ENCODE results near the gene LRRC58. TPM values are rescaled to one million over a fixed set of nuclear protein-coding genes. Genes with fewer than 3 reads are reported as not detected.
"Not testable (repeated sequence)": the region's sequence is repeated elsewhere in the genome, so short reads cannot be mapped to it uniquely, and the experiment has no call there.

LRRC58 gene
- total RNA-seq, 4 donors from 2014 or later = 30.0 to 36.7 (median 35.2) TPM

DNA sequence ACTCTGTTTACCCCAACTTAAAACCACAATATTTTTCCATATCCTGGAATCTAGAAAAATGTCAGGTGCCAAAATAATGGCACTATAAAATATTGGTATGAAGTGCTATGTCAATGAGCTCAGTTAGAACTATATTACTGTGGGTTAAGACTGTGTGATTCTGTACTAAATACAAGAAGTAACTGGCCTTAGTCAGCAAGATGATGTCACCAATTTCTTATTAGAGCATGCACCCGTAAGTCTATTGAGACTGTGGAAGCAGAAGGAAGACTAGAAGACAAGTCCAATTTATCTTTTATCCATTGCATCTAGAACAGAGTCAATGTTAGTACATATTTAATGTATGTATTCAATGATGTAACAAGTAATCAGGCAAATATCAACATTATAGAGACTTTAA, 25.0 kb downstream of the LRRC58 start:
- Histone ChIP-seq H3K36me3 (peaks cover 3 to 37% (median 9%) of the 10 kb centered on the region in 4 donors), H3K4me1 (no peaks in the 10 kb centered on the region), H3K4me3 (no peak overlapping the region), H3K27me3 (no peaks in the 10 kb centered on the region), H3K9me3 (peaks cover 0 to 2% (median 0%) of the 10 kb centered on the region in 4 donors), H3K27ac (replicated peaks in 1 of 4) (no peak overlapping the region)
- WGBS = 38% methylated on average over 1 of the region's 1 CpG
- intact Hi-C loops (cut with DNase I) = no loop called here
- no peak for TF ChIP-seq POLR2A (IDR thresholded peaks at IDR 0.05; ENCODE audit: low read depth)
- TF ChIP-seq POLR2AphosphoS5 (IDR thresholded peaks at IDR 0.05) = no peak
- TF ChIP-seq, protein P1, sequence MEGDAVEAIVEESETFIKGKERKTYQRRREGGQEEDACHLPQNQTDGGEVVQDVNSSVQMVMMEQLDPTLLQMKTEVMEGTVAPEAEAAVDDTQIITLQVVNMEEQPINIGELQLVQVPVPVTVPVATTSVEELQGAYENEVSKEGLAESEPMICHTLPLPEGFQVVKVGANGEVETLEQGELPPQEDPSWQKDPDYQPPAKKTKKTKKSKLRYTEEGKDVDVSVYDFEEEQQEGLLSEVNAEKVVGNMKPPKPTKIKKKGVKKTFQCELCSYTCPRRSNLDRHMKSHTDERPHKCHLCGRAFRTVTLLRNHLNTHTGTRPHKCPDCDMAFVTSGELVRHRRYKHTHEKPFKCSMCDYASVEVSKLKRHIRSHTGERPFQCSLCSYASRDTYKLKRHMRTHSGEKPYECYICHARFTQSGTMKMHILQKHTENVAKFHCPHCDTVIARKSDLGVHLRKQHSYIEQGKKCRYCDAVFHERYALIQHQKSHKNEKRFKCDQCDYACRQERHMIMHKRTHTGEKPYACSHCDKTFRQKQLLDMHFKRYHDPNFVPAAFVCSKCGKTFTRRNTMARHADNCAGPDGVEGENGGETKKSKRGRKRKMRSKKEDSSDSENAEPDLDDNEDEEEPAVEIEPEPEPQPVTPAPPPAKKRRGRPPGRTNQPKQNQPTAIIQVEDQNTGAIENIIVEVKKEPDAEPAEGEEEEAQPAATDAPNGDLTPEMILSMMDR (IDR thresholded peaks at IDR 0.05) = no peak
- no peak for TF ChIP-seq EP300 (IDR thresholded peaks at IDR 0.05)
- DNase-seq (ENCODE audit: extremely low spot score) = no peak

DNA sequence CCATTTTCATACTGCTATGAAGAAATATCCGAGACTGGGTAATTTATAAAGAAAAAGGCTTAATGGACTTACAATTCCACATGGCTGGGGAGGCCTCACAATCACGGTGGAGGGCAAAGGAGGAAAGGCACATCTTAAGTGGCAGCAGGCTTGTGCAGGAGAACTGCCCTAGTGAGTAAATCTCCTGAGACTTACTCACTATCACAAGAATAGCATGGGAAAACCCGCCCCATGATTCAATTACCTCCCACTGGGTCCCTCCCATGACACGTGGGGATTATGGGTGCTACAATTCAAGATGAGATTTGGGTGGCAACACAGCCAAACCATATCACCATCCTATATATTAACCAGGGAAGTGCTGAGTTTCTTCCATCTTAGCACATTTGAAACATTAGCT, 25.4 kb downstream of the LRRC58 start:
- intact Hi-C loops (cut with DNase I); H3K27me3 ChIP-seq; H3K9me3 ChIP-seq; H3K4me1 ChIP-seq; DNase-seq (ENCODE audit: extremely low spot score); H3K27ac ChIP-seq (replicated peaks in 1 of 4); H3K4me3 ChIP-seq: not testable (repeated sequence)
- peaks cover 0 to 32% (median 7%) of the 10 kb centered on the region in 4 donors for H3K36me3 ChIP-seq
- 86% methylated on average over 4 of the region's 4 CpGs for WGBS

DNA sequence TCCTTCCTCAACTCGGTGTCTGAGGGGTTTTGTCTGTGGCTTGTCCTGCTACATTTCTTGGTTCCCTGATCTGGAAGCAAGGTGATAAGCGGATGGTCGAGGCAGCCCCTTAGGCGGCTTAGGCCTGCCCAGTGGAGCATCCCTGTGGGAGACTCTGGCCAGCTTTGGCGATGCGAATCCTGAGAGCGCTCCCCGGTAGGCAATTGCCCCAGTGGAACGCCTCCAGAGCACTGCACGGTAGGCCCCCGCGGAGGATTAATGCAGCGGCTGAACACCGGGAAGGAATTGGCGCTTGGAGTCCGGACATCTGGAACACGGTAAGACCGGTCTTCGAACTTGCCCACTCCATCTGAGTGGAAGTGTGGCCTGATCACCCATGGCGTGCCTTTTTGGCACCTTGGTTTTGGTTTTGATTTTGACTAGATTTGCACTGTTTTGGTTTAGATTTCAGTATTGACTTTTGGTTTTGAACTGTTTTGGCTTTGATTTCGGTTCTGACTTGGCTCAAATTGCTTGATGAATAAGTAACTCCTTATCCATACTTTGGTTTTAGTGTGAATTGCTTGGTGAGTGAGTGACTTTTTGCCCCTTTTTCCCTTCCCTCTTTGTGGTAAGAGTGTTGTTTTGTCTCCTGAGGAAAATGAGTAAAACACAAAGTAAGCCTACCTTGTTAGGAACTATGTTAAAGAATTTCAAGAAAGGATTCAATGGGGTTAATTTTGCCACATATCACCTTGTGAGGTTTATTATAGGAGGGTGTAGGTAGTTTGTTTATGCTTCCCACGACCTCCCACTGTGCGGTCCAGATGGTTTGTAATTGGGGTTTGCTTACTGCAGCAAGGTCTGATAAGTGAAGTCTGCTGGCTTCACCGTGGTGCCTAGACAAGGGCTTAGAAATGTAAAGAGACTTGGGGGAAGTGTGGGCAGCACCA, 37.0 kb downstream of the LRRC58 start:
- Histone ChIP-seq H3K27me3 (peaks cover 0 to 5% (median 0%) of the 10 kb centered on the region in 4 donors), H3K4me3 (no peak overlapping the region), H3K36me3 (no peaks in the 10 kb centered on the region), H3K27ac (replicated peaks in 1 of 4) (no peak overlapping the region), H3K4me1 (no peaks in the 10 kb centered on the region), H3K9me3 (peaks cover 0 to 6% (median 0%) of the 10 kb centered on the region in 4 donors)
- TF ChIP-seq POLR2A (IDR thresholded peaks at IDR 0.05; ENCODE audit: low read depth) (no peak), EP300 (IDR thresholded peaks at IDR 0.05) (no peak), POLR2AphosphoS5 (IDR thresholded peaks at IDR 0.05) (no peak)
- TF ChIP-seq, protein P1 (IDR thresholded peaks at IDR 0.05) = no peak
- 95% methylated on average over 24 of the region's 24 CpGs for WGBS
- intact Hi-C loops (cut with DNase I) = no loop called here
- DNase-seq (ENCODE audit: extremely low spot score) = no peak

DNA sequence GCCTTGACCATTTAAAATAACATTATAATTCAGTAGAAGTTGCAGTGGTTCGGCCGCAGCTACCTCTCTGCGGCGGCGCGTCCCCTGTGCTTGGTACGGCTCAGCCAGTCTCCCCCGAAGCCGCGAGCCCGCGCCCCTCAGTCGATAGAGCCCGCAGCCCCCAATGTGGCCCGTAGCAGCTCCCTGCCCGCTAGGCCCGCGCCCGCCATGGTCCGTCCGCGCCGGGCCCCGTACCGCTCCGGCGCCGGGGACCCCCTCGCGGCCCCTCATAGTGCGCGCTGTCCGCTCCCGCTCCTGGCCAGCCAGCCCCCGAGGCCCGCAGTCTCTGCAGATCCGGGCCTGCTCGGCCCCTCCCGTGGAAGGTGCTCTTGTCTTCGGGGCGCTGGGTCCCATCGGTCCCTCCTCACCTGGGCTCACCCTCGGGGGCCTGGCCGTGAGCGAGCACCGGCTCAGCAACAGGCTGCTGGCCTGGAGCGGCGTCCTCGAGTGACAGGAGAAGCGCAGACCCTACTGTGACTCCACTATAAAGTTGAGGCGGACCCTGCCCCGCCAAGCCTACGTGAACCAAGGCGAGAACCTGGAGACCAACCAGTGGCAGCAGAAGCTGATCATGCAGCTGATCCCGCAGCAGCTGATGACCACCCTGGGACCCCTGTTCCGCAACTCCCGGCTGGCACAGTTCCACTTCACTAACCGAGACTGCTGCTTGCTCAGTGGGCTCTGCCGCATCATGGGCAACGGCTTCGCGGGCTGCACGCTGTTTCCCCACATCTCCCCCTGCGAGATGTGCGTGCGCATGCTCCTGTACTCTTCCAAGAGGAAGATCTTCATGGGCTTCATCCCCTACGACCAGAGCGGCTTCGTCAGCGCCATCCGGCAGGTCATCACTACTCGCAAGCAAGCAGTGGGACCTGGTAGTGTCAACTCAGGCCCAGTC, 42.4 kb downstream of the LRRC58 start:
- Histone ChIP-seq H3K36me3 (no peaks in the 10 kb centered on the region), H3K27me3 (peaks cover 0 to 13% (median 0%) of the 10 kb centered on the region in 4 donors), H3K27ac (replicated peaks in 1 of 4) (no peak overlapping the region), H3K9me3 (no peaks in the 10 kb centered on the region), H3K4me1 (peaks cover 0 to 6% (median 2%) of the 10 kb centered on the region in 4 donors), H3K4me3 (no peak overlapping the region)
- intact Hi-C loops (cut with DNase I) = no loop called here
- no peak for DNase-seq (ENCODE audit: extremely low spot score)
- WGBS = 58% methylated on average over 16 of the region's 72 CpGs
- no peak for TF ChIP-seq POLR2AphosphoS5 (IDR thresholded peaks at IDR 0.05)
- no peak for TF ChIP-seq EP300 (IDR thresholded peaks at IDR 0.05)
- TF ChIP-seq POLR2A (IDR thresholded peaks at IDR 0.05; ENCODE audit: low read depth) = no peak
- TF ChIP-seq, protein P1 (IDR thresholded peaks at IDR 0.05) = no peak

DNA sequence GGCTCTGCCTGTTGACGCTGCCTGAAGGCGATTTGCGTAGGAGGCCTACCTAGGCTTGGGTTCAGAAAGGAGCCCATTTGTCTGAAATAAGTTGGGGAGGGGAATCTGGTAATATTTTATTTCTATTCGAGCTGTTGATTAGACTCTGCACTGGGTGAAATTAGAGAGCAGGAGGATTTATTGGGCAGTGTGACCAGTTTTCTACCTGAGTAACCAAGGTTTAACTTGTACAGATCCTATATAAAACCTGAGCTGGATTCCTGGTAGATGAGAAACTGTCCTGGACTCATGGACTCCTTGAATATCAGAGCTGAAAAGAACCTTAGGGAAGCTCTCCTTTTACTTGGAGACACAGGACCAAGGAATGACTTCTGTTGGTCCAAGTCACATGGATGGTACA, 44.5 kb downstream of the LRRC58 start:
- TF ChIP-seq POLR2A (IDR thresholded peaks at IDR 0.05; ENCODE audit: low read depth) (no peak), POLR2AphosphoS5 (IDR thresholded peaks at IDR 0.05) (no peak), EP300 (IDR thresholded peaks at IDR 0.05) (no peak)
- TF ChIP-seq, protein P1 (IDR thresholded peaks at IDR 0.05) = no peak
- 94% methylated on average over 4 of the region's 4 CpGs for WGBS
- Histone ChIP-seq H3K27me3 (peaks cover 0 to 13% (median 0%) of the 10 kb centered on the region in 4 donors), H3K27ac (replicated peaks in 1 of 4) (no peak overlapping the region), H3K36me3 (no peaks in the 10 kb centered on the region), H3K4me1 (peaks cover 0 to 6% (median 2%) of the 10 kb centered on the region in 4 donors), H3K9me3 (no peaks in the 10 kb centered on the region), H3K4me3 (no peak overlapping the region)
- DNase-seq (ENCODE audit: extremely low spot score) = no peak
- intact Hi-C loops (cut with DNase I) = no loop called here

All from esophagus muscularis mucosa (tissue), 4 donors.